ENCODE measurements around the gene ACBD4. TPM values are rescaled to one million over a fixed set of nuclear protein-coding genes. Genes with fewer than 3 reads are reported as not detected.
A peak's percentile ranks its signal among the peaks of the same experiment; 100 is the strongest.

The ACBD4 gene
- total and polyA plus RNA-seq, 2 donors from 2014 or later, result 19.2 to 46.3 TPM

- Histone ChIP-seq H3K27ac (ENCODE audit: low read depth in 2 of 2, low read length in 2 of 2) (peak overlapping the region in 1 of 2 donors; percentile 57), H3K9me3 (ENCODE audit: control insufficient read depth in 2 of 3, insufficient read depth in 1 of 3, low read length in 3 of 3) (no peaks in the 10 kb centered on the region), H3K4me3 (ENCODE audit: low read length in 3 of 3) (peak overlapping the region; percentile 16 to 60 (median 30)), H3K4me1 (ENCODE audit: control insufficient read depth in 2 of 3, insufficient read depth in 2 of 3, low read depth in 1 of 3, low read length in 3 of 3) (peaks cover 0 to 28% (median 6%) of the 10 kb centered on the region in 3 donors), H3K27me3 (ENCODE audit: control insufficient read depth, insufficient read depth, low read length) (no peaks in the 10 kb centered on the region), H3K36me3 (ENCODE audit: control insufficient read depth in 2 of 3, insufficient read depth in 3 of 3, low read length in 3 of 3) (no peaks in the 10 kb centered on the region), H3K9ac (ENCODE audit: low read length in 3 of 3) (peak overlapping the region in 1 of 3 donors; percentile 55)
- intact Hi-C loops (cut with DNase I), result loop anchor here (10.0 kb wide), 1 partner anchor 63 kb away; no protein-coding TSS in a partner anchor
- TF ChIP-seq CTCF (IDR thresholded peaks at IDR 0.05; ENCODE audit: borderline replicate concordance, extremely low read depth, insufficient read depth), result peak; percentile 45
- peak; percentile 70 to 88 (median 76) for DNase-seq
- no peak for FAIRE-seq
Measured at GRCh38 chr17:45131616-45132319, 3.7 kb upstream of the ACBD4 start.

- Histone ChIP-seq H3K9ac (ENCODE audit: low read length in 3 of 3) (peak within 1 kb of the TSS; percentile 44 to 90 (median 86)), H3K27ac (ENCODE audit: low read depth in 2 of 2, low read length in 2 of 2) (peak within 1 kb of the TSS; percentile 98), H3K4me3 (ENCODE audit: low read length in 3 of 3) (peak within 1 kb of the TSS; percentile 49 to 86 (median 85)), H3K36me3 (ENCODE audit: control insufficient read depth in 2 of 3, insufficient read depth in 3 of 3, low read length in 3 of 3) (no peaks in the 10 kb centered on the region), H3K9me3 (ENCODE audit: control insufficient read depth in 2 of 3, insufficient read depth in 1 of 3, low read length in 3 of 3) (no peaks in the 10 kb centered on the region), H3K4me1 (ENCODE audit: control insufficient read depth in 2 of 3, insufficient read depth in 2 of 3, low read depth in 1 of 3, low read length in 3 of 3) (peaks cover 0 to 28% (median 8%) of the 10 kb centered on the region in 3 donors), H3K27me3 (ENCODE audit: control insufficient read depth, insufficient read depth, low read length) (no peaks in the 10 kb centered on the region)
- TF ChIP-seq CTCF (IDR thresholded peaks at IDR 0.05; ENCODE audit: borderline replicate concordance, extremely low read depth, insufficient read depth), result no peak
- FAIRE-seq, result no peak
- intact Hi-C loops (cut with DNase I), result loop anchor here (10.0 kb wide), 1 partner anchor 63 kb away; no protein-coding TSS in a partner anchor
- DNase-seq, result no peak
Measured at GRCh38 chr17:45132320-45132571, 3.2 kb upstream of the ACBD4 start, which contains the start of gene PLCD3. PLCD3 (minus strand) TSS chr17:45132515; CDS start chr17:45132410, 105 bp downstream.

GRCh38 chr17:45132572-45133463, 2.7 kb upstream of the ACBD4 start:
- Histone ChIP-seq H3K4me1 (ENCODE audit: control insufficient read depth in 2 of 3, insufficient read depth in 2 of 3, low read depth in 1 of 3, low read length in 3 of 3) (peaks cover 0 to 22% (median 12%) of the 10 kb centered on the region in 3 donors), H3K36me3 (ENCODE audit: control insufficient read depth in 2 of 3, insufficient read depth in 3 of 3, low read length in 3 of 3) (no peaks in the 10 kb centered on the region), H3K27me3 (ENCODE audit: control insufficient read depth, insufficient read depth, low read length) (no peaks in the 10 kb centered on the region), H3K9ac (ENCODE audit: low read length in 3 of 3) (peak overlapping the region; percentile 44 to 90 (median 86)), H3K9me3 (ENCODE audit: control insufficient read depth in 2 of 3, insufficient read depth in 1 of 3, low read length in 3 of 3) (no peaks in the 10 kb centered on the region), H3K4me3 (ENCODE audit: low read length in 3 of 3) (peak overlapping the region; percentile 49 to 86 (median 85)), H3K27ac (ENCODE audit: low read depth in 2 of 2, low read length in 2 of 2) (peak overlapping the region; percentile 98)
- intact Hi-C loops (cut with DNase I), result loop anchor here (10.0 kb wide), 1 partner anchor 62 kb away; no protein-coding TSS in a partner anchor
- FAIRE-seq, result no peak
- DNase-seq, result peak; percentile 86 to 96 (median 93)
- peak; percentile 89 for TF ChIP-seq CTCF (IDR thresholded peaks at IDR 0.05; ENCODE audit: borderline replicate concordance, extremely low read depth, insufficient read depth)
